H1 (cell line): ENCODE results near the gene ALDH3B1. TPM values are rescaled to one million over a fixed set of nuclear protein-coding genes. Genes with fewer than 3 reads are reported as not detected.

ENCODE experiments used
- CTCF ChIA-PET: fragments of 300-600 bp; sonication (Branson Sonifier 250); formaldehyde crosslinking; loops from one replicate; lab custom pipeline; 2021; ENCODE audit not compliant: partially characterized antibody; lab: Charles Lee
- POLR2A ChIA-PET: fragments of 300-600 bp; sonication (Branson Sonifier 250); formaldehyde crosslinking; loops from one replicate; lab custom pipeline; 2021; ENCODE audit warnings: inconsistent platforms; ENCODE audit not compliant: partially characterized antibody; lab: Charles Lee
- DNase-seq, 2 experiments: peaks; one replicate each; pipeline versions ENCODE4 v3.0.0 to v3.0.0-alpha.2; 2010 to 2022; ENCODE audit warnings: low spot score in 2 of 2, low read depth in 1 of 2, mixed read lengths in 1 of 2
- FAIRE-seq: peaks from 2 replicates; lab custom pipeline; 2011; peaks lifted over from hg19 to GRCh38; lab: Jason Lieb, UNC
- H2AFZ ChIP-seq: 2 replicates; pipeline ENCODE4 v1.8.1; 2012; ENCODE audit warnings: low read length, inconsistent platforms
- H2AK5ac ChIP-seq: 2 replicates; pipeline ENCODE4 v1.6.1; 2013; ENCODE audit warnings: low read depth, low read length
- H2BK120ac ChIP-seq: replicated peaks from 2 replicates; pipeline ENCODE3; 2013; ENCODE audit warnings: low read depth, low read length, inconsistent platforms
- H2BK12ac ChIP-seq: 2 replicates; pipeline ENCODE4 v1.6.1; 2013; ENCODE audit warnings: low read depth, low read length
- H2BK15ac ChIP-seq: 2 replicates; pipeline ENCODE4 v1.6.1; 2013; ENCODE audit warnings: low read length
- H2BK20ac ChIP-seq: 2 replicates; pipeline ENCODE4 v1.6.1; 2013; ENCODE audit warnings: low read length
- H2BK5ac ChIP-seq: 2 replicates; pipeline ENCODE4 v1.6.1; 2013; ENCODE audit warnings: low read depth, low read length
- H3K14ac ChIP-seq: 2 replicates; pipeline ENCODE4 v1.6.1; 2013; ENCODE audit warnings: inconsistent platforms; ENCODE audit not compliant: insufficient read length
- H3K18ac ChIP-seq: 2 replicates; pipeline ENCODE4 v1.6.1; 2013; ENCODE audit warnings: low read length; ENCODE audit errors: extremely low read depth
- H3K23ac ChIP-seq: 2 replicates; pipeline ENCODE4 v1.6.1; 2013; ENCODE audit warnings: inconsistent platforms; ENCODE audit not compliant: insufficient read length
- H3K23me2 ChIP-seq: 2 replicates; pipeline ENCODE4 v1.6.1; 2013; ENCODE audit warnings: low read depth, low read length
- H3K27ac ChIP-seq: 2 replicates; pipeline ENCODE4 v1.6.1; 2011; ENCODE audit warnings: low read depth, low read length, inconsistent platforms
- H3K27me3 ChIP-seq, 4 experiments: replicated peaks in 1 of 4; 1 replicate in 1 of 4; 2 replicates in 3 of 4; pipeline versions ENCODE4 v1.6.1 to v1.8.1; 2011 to 2013; ENCODE audit warnings: low read length in 3 of 4, mild to moderate bottlenecking in 3 of 4, inconsistent platforms in 2 of 4, mixed read lengths in 2 of 4, moderate library complexity in 1 of 4; ENCODE audit not compliant: control insufficient read depth in 3 of 4, insufficient read depth in 3 of 4; ENCODE audit errors: extremely low read depth in 1 of 4
- H3K36me3 ChIP-seq, 4 experiments: 2 replicates each; pipeline versions ENCODE4 v1.6.1 to v1.8.1; 2011 to 2013; ENCODE audit warnings: mild to moderate bottlenecking in 4 of 4, low read length in 3 of 4, moderate library complexity in 2 of 4, control low read depth in 1 of 4, inconsistent platforms in 1 of 4; ENCODE audit not compliant: insufficient read depth in 4 of 4, control insufficient read depth in 2 of 4
- H3K4ac ChIP-seq: replicated peaks from 2 replicates; pipeline ENCODE3; 2013; ENCODE audit warnings: low read length, low read depth, mixed read lengths, inconsistent platforms; ENCODE audit not compliant: insufficient read length
- H3K4me1 ChIP-seq, 4 experiments: replicated peaks in 1 of 4; 1 replicate in 1 of 4; 2 replicates in 3 of 4; pipeline versions ENCODE4 v1.6.1 to v1.8.1; 2011 to 2013; ENCODE audit warnings: low read length in 3 of 4, inconsistent platforms in 2 of 4, mixed read lengths in 1 of 4; ENCODE audit not compliant: insufficient read depth in 4 of 4, control insufficient read depth in 3 of 4
- H3K4me2 ChIP-seq, 2 experiments: 2 replicates each; pipeline versions ENCODE4 v1.6.1 to v1.8.1; 2011 to 2013; ENCODE audit warnings: low read depth in 2 of 2, low read length in 2 of 2, control low read depth in 1 of 2, inconsistent platforms in 1 of 2, mild to moderate bottlenecking in 1 of 2; ENCODE audit not compliant: insufficient read depth in 1 of 2
- H3K4me3 ChIP-seq, 4 experiments: fragments of 200-600, 300-600 bp in 1 of 4; sonication (generic), shearing (Covaris generic), sonication (Bioruptor Twin) in 1 of 4; 2 replicates each; pipeline versions ENCODE4 v1.5.1 to v1.8.1; 2011 to 2016; ENCODE audit warnings: low read length in 4 of 4, low read depth in 3 of 4, control low read depth in 2 of 4, inconsistent platforms in 2 of 4, mild to moderate bottlenecking in 2 of 4, mixed read lengths in 1 of 4, moderate library complexity in 1 of 4; ENCODE audit not compliant: insufficient read depth in 2 of 4; ENCODE audit errors: extremely low read depth in 1 of 4
- H3K56ac ChIP-seq: replicated peaks from 2 replicates; pipeline ENCODE3; 2013; ENCODE audit warnings: low read depth, mild to moderate bottlenecking, mixed read lengths, low read length, inconsistent platforms; ENCODE audit not compliant: insufficient read length
- H3K79me1 ChIP-seq: 2 replicates; pipeline ENCODE4 v1.6.1; 2013; ENCODE audit warnings: low read depth, low read length, control low read depth
- H3K79me2 ChIP-seq, 2 experiments: 2 replicates each; pipeline versions ENCODE4 v1.6.1 to v1.8.1; 2012 to 2013; ENCODE audit warnings: low read length in 2 of 2, mild to moderate bottlenecking in 2 of 2, inconsistent platforms in 1 of 2; ENCODE audit not compliant: insufficient read depth in 2 of 2, control insufficient read depth in 1 of 2
- H3K9ac ChIP-seq, 4 experiments: replicated peaks in 1 of 4; 1 replicate in 1 of 4; 2 replicates in 3 of 4; pipeline versions ENCODE4 v1.6.1 to v1.8.1; 2011 to 2013; ENCODE audit warnings: low read depth in 3 of 4, low read length in 3 of 4, control low read depth in 2 of 4, mild to moderate bottlenecking in 2 of 4, moderate library complexity in 2 of 4, inconsistent platforms in 1 of 4; ENCODE audit errors: extremely low read depth in 1 of 4
- H3K9me3 ChIP-seq, 2 experiments: 2 replicates each; pipeline versions ENCODE4 v1.6.1 to v1.8.1; 2012 to 2013; ENCODE audit warnings: mild to moderate bottlenecking in 2 of 2, moderate library complexity in 2 of 2, control low read depth in 1 of 2, inconsistent platforms in 1 of 2, low read depth in 1 of 2, low read length in 1 of 2, mixed read lengths in 1 of 2; ENCODE audit not compliant: insufficient read depth in 2 of 2
- H4K20me1 ChIP-seq, 2 experiments: replicated peaks in 1 of 2; 2 replicates each; pipeline versions ENCODE3 to v1.8.1; 2011 to 2013; ENCODE audit warnings: inconsistent platforms in 2 of 2, low read length in 2 of 2, mild to moderate bottlenecking in 1 of 2; ENCODE audit not compliant: insufficient read depth in 2 of 2, control insufficient read depth in 1 of 2
- H4K5ac ChIP-seq: 2 replicates; pipeline ENCODE4 v1.6.1; 2013; ENCODE audit warnings: low read length, low read depth, mixed read lengths, inconsistent platforms; ENCODE audit not compliant: insufficient read length
- H4K8ac ChIP-seq: 2 replicates; pipeline ENCODE4 v1.8.0; 2013; ENCODE audit warnings: mild to moderate bottlenecking, moderate library complexity, low read length, inconsistent platforms; ENCODE audit not compliant: insufficient read depth; ENCODE audit errors: extremely low read depth
- H4K91ac ChIP-seq: replicated peaks from 2 replicates; pipeline ENCODE3; 2013; ENCODE audit warnings: low read length, mixed read lengths, inconsistent platforms; ENCODE audit not compliant: insufficient read length
- POLR2AphosphoS5 ChIP-seq: IDR thresholded peaks from 2 replicates; pipeline ENCODE4 v1.6.1; 2011; ENCODE audit warnings: low read depth, low read length
- SIX5 ChIP-seq: IDR thresholded peaks from 2 replicates; pipeline ENCODE4 v1.6.1; 2011; ENCODE audit warnings: mild to moderate bottlenecking, low read depth, low read length
- WGBS, 2 experiments: shearing (Covaris generic) in 1 of 2; methylation state at CpG; one replicate each; pipeline versions ENCODE4 v1.1.6 to v1.1.7; 2013 to 2015; ENCODE audit warnings: low lambda C conversion rate in 2 of 2, mixed read lengths in 2 of 2, inconsistent platforms in 1 of 2, low coverage in 1 of 2, missing lambda C conversion rate in 1 of 2; ENCODE audit not compliant: insufficient replicate concordance in 2 of 2, insufficient coverage in 1 of 2, insufficient read length in 1 of 2; ENCODE audit errors: extremely low coverage in 1 of 2, missing lambda C conversion rate in 1 of 2; 5-methylcytosine and 5-hydroxymethylcytosine counted together
- polyA plus RNA-seq, 7 experiments: library from polyadenylated mRNA; depleted of rRNA in 3 of 7; stranded (reverse) in 5 of 7; unstranded in 2 of 7; fragments of >200 nt in 5 of 7; fragments of 200-250 nt in 2 of 7; gene quantifications; 1 replicate in 5 of 7; 2 replicates in 1 of 7; 4 replicates in 1 of 7; pipeline versions ENCODE4 v1.2.1 to v1.2.3, GENCODE V29; 2011 to 2013; ENCODE audit warnings: missing spikeins in 2 of 7, mixed read lengths in 2 of 7
- total RNA-seq: library from RNA; stranded (reverse); fragmentation: NEBNext Ultra II Directional; extraction: Animal tissue kit (Norgen Biotek cat#: 25700); gene quantifications from 2 replicates; pipeline ENCODE4 v1.2.1, GENCODE V29; 2021

The ALDH3B1 gene
- total and polyA plus RNA-seq, 2 of the 8 experiments (the other 6 are each of a cell fraction or from before 2014, with no cell fraction given) = 0.32 to 0.47 TPM

- Histone ChIP-seq H3K18ac (no peak overlapping the region), H2BK120ac (no peak overlapping the region), H2BK12ac (no peak overlapping the region), H3K27me3 (no peaks in the 10 kb centered on the region), H3K23ac (no peak overlapping the region), H3K27ac (no peak overlapping the region), H3K4ac (no peak overlapping the region), H2BK20ac (no peak overlapping the region), H2AK5ac (no peak overlapping the region), H3K4me3 (no peak overlapping the region), H3K9ac (no peak overlapping the region), H3K36me3 (peaks cover 2 to 12% (median 4%) of the 10 kb centered on the region in 4 experiments; a peak in 4 of 8 replicates), H3K79me2 (no peaks in the 10 kb centered on the region), H3K9me3 (no peaks in the 10 kb centered on the region), H3K14ac (no peak overlapping the region), H3K4me2 (no peak overlapping the region), H4K8ac (no peak overlapping the region), H2BK15ac (no peak overlapping the region), H3K56ac (no peak overlapping the region), H4K5ac (no peak overlapping the region), H3K79me1 (peaks cover 3% of the 10 kb centered on the region; the same call in 1 of the 2 replicates), H2BK5ac (no peak overlapping the region), H4K20me1 (peaks cover 2 to 9% of the 10 kb centered on the region in 2 experiments), H3K4me1 (peaks cover 0 to 10% (median 6%) of the 10 kb centered on the region in 4 experiments; a peak in 5 of 7 replicates), H3K23me2 (no peaks in the 10 kb centered on the region), H2AFZ (no peak overlapping the region), H4K91ac (no peak overlapping the region)
- FAIRE-seq = no peak
- no peak for DNase-seq
- TF ChIP-seq POLR2AphosphoS5 (peak; percentile 81; the same call in 1 of the 2 replicates), SIX5 (no peak)
- ChIA-PET POLR2A (interaction anchor here (0.6 to 10.8 kb wide), 12 partner anchors 9 to 606 kb away, joined by 3 to 183 read pairs (median 4); partner anchors contain the start of genes CHKA, NDUFS8 and TCIRG1), CTCF (interaction anchor here (0.9 to 2.9 kb wide), 6 partner anchors 9 to 154 kb away, joined by 3 to 18 read pairs (median 4); partner anchors contain the start of gene TCIRG1)
- 86% methylated on average over 9 of the region's 9 CpGs; no CpG with 5 or more reads in 1 of the 2 experiments for WGBS, 2 experiments
These were observed 43.0 kb downstream of the ALDH3B1 start for GRCh38 chr11:68053117-68053516.
